GM19193 (cell line): Measurements from ENCODE around the gene C4orf50.

Experiments
- POLR2A ChIP-seq: IDR thresholded peaks from 4 replicates; pipeline ENCODE4 v1.6.1; 2011; ENCODE audit not compliant: insufficient read depth, insufficient read length; ENCODE audit errors: extremely low read depth

The C4orf50 gene

GRCh38 chr4:5940470-5941203 lies 77.6 kb downstream of the C4orf50 start:
- no peak for TF ChIP-seq POLR2A

GRCh38 chr4:5933996-5934831 lies 84.0 kb downstream of the C4orf50 start:
- no peak for TF ChIP-seq POLR2A

DNA sequence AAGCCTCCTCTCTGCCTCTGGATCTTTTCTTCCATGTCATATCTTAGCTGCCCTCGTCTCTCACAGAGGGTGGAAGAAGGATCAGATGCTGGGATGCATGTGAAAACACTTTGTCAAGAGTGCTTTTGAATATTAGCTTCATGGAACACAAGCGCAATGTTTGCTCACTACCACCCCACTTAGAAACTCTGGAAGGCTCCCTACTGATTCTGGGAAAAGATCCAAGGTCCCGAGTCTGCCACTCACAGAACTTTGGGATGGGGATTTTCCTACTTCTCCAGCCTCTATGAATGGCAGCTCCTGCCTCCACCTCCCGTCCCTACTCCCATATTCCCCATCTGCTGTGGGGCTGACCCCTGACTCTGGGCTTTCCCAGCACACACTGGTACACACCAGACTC lies 85.1 kb downstream of the C4orf50 start:
- TF ChIP-seq POLR2A, result no peak

- no peak for TF ChIP-seq POLR2A
These were observed 86.1 kb downstream of the C4orf50 start for GRCh38 chr4:5932035-5932568.

GRCh38 chr4:5931526-5931925 lies 86.7 kb downstream of the C4orf50 start:
- TF ChIP-seq POLR2A, result no peak

GRCh38 chr4:5930876-5931275 lies 87.4 kb downstream of the C4orf50 start:
- TF ChIP-seq POLR2A, result no peak

- TF ChIP-seq POLR2A, result no peak
These were observed 87.8 kb downstream of the C4orf50 start for GRCh38 chr4:5930456-5930855.

DNA sequence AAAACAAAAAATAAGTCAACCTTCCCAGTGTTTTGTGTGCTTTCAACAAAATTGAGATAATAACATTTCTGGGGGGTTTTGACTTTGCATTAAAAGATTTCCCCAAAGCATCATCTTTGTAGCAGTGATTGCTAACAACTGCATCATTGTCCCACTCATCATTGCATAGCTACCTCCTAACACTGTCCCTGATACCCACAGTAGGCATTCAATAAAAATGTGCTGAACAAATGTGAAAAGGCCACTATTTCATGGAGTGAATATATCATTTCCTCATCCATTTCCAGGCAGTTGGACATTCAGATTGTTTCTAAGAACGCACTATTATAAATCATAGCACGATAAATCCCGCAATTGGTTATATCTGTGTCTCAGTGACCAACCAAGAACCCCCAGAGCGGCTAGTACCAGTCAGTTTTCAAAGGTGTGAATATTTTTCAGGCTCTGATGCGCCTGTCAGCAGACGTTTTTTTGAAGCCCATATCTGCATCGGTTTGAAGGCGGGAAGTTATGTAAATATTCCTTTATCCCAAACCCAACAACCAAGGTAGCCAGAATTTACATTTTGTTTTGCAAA lies 89.3 kb downstream of the C4orf50 start:
- no peak for TF ChIP-seq POLR2A

- TF ChIP-seq POLR2A, result no peak
These were observed 90.0 kb downstream of the C4orf50 start for GRCh38 chr4:5928274-5928673.

GRCh38 chr4:5927747-5928146 lies 90.5 kb downstream of the C4orf50 start:
- TF ChIP-seq POLR2A, result no peak

DNA sequence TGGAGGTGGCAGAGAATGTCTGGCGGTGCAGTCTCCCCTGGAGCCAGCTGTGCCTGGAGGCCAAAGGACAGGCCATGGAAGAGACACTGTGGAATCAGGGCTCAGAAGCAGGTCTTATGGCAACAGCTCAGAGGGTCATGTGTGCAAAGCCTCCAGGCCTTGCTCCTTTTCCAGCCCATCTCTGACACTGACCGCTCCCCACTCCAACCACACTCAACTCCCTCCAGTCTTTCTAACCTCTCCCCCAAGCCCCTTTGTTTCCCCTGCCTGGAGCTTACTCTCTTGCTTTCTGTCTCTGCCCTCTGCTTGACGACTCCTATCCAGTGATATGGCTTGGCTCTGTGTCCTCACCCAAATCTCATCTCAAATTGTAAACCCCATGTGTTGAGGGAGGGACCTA lies 91.1 kb downstream of the C4orf50 start:
- TF ChIP-seq POLR2A, result no peak

GRCh38 chr4:5926598-5926997 lies 91.6 kb downstream of the C4orf50 start:
- TF ChIP-seq POLR2A, result no peak

GRCh38 chr4:5925419-5926200 lies 92.6 kb downstream of the C4orf50 start:
- no peak for TF ChIP-seq POLR2A

GRCh38 chr4:5924461-5925125 lies 93.6 kb downstream of the C4orf50 start:
- TF ChIP-seq POLR2A, result no peak

DNA sequence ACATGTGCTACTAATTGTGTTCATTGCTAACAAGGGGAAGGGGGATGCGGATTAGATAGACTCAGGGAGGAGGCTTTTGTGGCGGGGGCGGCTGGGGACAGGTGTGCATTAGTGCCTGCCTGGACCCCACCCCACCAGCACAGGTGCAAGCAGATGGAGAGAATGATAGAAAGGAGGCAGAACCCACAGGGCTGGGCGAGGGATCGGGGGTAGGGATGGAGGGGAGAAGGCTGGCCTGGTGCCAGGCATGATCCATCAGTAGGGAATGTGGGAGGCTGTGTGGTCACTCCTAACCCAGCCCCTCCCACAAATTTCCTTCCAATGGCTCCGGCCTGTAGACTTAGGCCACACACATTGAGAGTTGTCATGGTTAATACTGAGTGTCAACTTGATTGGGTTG lies 94.9 kb downstream of the C4orf50 start:
- TF ChIP-seq POLR2A, result no peak

- no peak for TF ChIP-seq POLR2A
These were observed 95.7 kb downstream of the C4orf50 start for GRCh38 chr4:5922556-5922955.
